CD1c-positive myeloid dendritic cell (primary cell): Measurements from ENCODE around the gene FBXL22.
"Not testable (repeated sequence)": the region's sequence is repeated elsewhere in the genome, so short reads cannot be mapped to it uniquely, and the experiment has no call there.

Experiments
- DNase-seq: peaks from one replicate; pipeline ENCODE4 v3.0.0-alpha.2; 2016; ENCODE audit errors: extremely low spot score

The FBXL22 gene

GRCh38 chr15:63612300-63612699, 15.1 kb downstream of the FBXL22 start:
- DNase-seq = no peak

DNA sequence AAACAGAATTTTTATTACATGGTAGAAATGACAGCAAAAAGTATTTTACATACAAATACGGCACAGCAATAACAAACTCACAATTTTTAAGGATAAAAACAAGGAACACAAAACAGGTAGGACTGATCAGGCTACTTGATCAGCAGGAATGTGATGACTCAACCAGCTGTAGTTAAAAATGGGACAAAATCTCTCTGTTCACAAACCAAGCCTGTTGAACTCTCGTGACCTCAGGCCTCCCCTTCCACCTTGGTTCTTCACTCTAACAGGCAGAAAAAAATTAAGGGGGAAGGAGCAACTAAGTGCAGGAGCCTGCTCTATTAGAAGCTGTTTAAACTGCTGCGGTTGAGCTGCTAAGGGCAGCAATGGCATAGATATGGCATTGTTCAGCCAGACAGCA, 18.7 kb downstream of the FBXL22 start:
- DNase-seq = no peak

DNA sequence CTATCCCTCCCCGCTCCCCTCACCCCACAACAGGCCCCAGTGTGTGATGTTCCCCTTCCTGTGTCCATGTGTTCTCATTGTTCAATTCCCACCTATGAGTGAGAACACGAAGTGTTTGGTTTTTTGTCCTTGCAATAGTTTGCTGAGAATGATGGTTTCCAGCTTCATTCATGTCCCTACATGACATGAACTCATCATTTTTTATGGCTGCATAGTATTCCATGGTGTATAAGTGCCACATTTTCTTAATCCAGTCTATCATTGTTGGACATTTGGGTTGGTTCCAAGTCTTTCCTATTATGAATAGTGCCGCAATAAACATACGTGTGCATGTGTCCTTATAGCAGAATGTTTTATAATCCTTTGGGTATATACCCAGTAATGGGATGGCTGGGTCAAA, 20.0 kb downstream of the FBXL22 start:
- not testable (repeated sequence) for DNase-seq

- DNase-seq = not testable (repeated sequence)
Measured at GRCh38 chr15:63617627-63618026, 20.4 kb downstream of the FBXL22 start.

- DNase-seq = not testable (repeated sequence)
Measured at GRCh38 chr15:63620760-63621159, 23.6 kb downstream of the FBXL22 start.

DNA sequence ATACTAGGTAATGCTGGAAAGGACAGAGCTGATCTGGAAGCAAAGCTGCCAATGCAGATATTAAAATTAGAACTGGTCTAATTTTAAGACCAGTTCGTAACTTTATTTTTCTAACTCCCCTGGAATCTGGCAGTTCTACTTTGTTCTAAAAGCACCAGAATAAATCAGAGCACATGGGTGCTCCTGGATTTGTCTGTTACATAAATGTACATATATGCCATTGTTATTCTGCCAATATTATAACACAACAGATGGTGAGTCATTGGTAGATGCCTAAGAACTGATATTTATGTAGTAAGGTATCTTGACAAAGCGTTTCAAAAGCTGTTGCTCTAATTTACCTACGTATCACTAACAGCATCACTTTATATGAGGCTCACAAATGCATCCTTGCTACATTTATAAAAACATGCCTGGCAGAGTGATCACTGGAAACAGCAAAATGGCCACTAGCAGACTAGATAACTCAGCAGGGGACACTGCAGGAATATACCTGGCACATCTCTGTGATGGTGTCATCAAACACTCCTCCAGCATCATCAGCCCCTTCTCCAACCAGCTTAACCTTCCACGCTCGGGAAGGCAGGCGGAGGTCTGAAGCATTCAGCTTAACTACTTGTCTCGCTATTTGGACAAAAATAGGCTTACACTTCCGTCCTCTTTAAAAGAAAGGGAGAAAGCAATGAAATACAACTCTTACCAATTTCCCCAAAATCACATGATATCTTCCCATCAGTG, 26.2 kb downstream of the FBXL22 start:
- DNase-seq = no peak

- DNase-seq = no peak
Measured at GRCh38 chr15:63626955-63627354, 29.8 kb downstream of the FBXL22 start.

GRCh38 chr15:63628123-63628822, 31.1 kb downstream of the FBXL22 start:
- no peak for DNase-seq

- DNase-seq = no peak
Measured at GRCh38 chr15:63630036-63630751, 33.0 kb downstream of the FBXL22 start.

DNA sequence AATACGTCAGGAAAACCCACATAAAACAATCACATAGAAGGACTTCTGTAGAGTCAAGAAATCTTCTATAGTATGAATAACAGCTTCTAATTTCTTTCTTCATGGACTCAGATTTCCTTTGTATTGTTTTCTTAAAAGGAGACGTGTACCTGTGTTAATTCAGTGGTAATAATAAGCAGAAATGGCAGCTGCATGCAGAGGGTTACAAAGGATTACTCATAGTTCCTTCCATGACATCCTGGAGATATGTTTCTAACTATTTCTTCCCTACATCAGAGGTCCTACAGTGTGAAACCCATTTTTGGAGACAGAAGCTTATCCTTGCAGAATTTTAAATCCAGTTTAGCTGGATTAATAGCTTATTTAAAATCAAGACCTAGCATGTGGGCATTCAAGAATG, 36.1 kb downstream of the FBXL22 start:
- DNase-seq = no peak

GRCh38 chr15:63634154-63634553, 37.0 kb downstream of the FBXL22 start:
- no peak for DNase-seq

- DNase-seq = no peak
Measured at GRCh38 chr15:63636518-63637061, 39.4 kb downstream of the FBXL22 start.

GRCh38 chr15:63638839-63639238, 41.7 kb downstream of the FBXL22 start:
- peak; percentile 6 for DNase-seq

GRCh38 chr15:63640146-63640545, 43.0 kb downstream of the FBXL22 start:
- no peak for DNase-seq
